NCI-H2107 (cell line): ENCODE data around the gene GTSE1.

Experiments used
- DNase-seq: peaks from one replicate; lab custom pipeline; 2025; lab: John Stamatoyannopoulos, UW

The GTSE1 gene

DNA sequence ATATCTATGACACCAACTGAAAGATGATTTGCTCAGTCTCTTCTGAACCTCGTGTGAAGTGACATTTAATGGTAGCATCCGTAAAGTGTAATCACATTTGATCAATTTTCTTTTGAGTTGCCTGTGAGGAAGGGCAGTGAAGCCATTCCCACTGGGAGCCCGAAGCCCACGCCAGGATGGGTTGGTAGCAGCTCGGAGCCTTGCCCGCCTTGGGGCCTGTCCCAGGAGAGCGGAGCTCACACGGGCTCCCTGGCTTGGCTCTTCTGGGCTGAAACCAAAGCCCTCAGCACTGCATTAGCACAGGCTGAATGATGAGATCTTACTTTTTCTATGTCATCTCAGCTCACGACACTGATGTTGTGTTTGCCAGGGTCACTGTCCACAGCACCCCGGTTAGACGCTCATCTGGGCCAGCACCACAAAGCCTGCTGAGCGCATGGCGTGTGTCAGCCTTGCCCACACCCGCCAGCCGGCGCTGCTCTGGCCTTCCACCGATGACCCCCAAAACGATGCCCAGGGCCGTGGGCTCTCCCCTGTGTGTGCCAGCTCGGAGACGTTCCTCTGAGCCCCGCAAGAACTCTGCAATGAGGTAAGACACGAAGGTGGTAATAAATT, 29.5 kb downstream of the GTSE1 start:
- no peak for DNase-seq

DNA sequence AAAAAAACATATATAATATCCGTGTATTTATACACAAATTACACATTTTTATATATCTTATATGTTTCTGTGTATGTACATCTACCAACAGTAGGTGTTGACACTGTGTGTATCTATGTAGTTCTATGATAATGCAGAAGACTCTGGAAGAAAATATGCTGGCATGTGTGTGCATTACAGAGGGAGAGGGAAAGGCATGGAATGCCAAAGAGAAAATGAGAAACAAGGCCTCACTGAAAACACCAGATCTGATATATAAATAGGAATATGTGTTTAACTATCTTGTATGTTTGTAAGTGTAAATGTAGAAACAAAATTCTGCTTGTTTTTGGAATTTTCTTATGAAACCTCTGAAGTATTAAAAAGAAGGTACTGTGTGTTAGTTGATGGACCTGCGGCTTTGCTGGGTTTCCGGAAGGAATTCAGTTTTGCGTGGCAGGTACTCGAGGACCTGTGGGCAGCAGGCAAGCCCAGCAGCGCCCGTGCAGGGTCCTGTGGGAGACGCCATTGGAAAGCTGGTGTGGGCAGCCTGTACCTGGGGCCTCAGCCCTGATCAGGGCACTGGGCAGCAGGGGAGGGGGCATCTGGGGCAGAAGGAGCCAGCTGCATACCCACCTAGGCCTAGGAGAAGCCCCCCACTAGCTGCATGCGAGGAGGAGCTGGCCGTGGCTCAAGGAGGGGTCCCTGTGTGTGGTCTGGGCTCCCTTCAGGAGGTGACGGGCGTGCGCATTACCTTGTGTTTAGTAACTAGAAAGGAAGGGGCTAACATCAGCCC, 31.2 kb downstream of the GTSE1 start:
- no peak for DNase-seq

DNA sequence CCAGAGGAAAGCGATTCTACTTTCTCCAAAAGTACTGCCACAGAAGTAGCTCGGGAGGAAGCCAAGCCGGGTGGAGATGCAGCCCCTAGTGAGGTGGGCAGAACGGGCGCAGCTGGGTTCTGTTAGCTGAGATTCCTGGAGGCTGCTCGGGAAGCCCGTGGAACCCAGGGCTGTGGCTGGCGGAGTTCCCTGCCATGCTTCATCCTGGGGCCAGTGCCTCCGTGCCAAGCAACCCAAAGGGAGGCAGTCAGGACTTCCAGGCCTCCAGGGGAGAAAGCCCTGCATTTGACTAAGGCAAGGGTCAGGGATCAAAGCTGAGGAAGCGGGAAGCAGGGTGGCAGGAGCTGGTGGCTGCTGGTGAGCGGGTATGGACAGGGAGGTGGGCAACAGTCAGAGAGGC, 32.1 kb downstream of the GTSE1 start:
- DNase-seq: no peak

GRCh38 chr22:46329616-46330015, 32.9 kb downstream of the GTSE1 start:
- no peak for DNase-seq

GRCh38 chr22:46330426-46330825, 33.8 kb downstream of the GTSE1 start:
- DNase-seq: no peak

GRCh38 chr22:46331496-46331895, 34.8 kb downstream of the GTSE1 start:
- no peak for DNase-seq

GRCh38 chr22:46335201-46336118, 38.8 kb downstream of the GTSE1 start, which contains the start of gene TRMU:
Gene TRMU, plus strand, starts transcription at chr22:46335714. Its CDS starts 51 bp downstream, at chr22:46335765.
- peak; percentile 40 for DNase-seq

DNA sequence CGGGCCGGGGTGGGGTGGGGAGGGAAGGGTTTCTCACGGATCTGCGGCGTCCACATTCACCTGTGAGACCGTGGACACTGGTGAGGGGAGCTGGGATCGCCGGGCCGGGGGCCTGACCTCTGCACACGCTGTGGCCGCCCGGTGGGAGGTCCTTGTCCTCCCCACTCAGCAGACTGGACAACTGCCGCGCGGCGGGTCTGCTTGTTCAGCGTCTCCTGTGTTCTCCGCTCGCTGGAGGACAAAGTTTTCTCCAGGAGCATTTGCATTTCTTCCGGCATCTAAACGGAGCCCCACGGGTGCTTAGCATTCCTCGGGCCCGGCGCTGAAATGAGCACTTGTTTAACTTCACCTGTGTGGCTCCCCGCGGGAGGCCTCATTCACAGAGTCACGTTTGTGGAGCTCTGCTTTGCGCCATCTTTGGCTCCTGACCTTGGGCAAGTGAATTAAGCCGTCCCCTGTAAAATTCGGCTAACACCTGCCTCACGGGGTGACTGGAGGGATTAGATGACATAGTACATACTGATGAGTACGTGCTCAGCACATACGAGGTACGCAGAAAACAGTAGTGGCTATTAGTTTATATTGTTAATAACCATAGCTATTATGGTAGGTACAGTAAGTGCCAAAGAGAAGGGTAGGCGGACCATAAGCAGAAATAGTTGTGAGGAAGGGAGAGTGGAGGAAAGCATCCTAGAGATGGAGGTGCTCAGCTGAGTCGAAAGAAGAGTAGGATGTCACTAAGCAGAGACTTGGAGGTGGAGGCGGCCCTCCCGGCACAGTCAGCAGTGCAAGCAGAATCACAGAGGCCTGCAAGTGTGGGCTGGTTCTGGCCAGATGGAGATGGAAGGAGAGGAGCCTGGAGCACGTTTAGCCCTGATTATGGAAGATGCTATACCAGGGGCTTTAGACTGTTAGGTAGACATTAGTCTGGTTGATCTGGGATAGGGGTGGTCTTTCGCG, 39.7 kb downstream of the GTSE1 start:
- DNase-seq: no peak

- no peak for DNase-seq
These were observed 41.2 kb downstream of the GTSE1 start for GRCh38 chr22:46337870-46338269.

GRCh38 chr22:46338636-46339035, 42.0 kb downstream of the GTSE1 start:
- DNase-seq: no peak

DNA sequence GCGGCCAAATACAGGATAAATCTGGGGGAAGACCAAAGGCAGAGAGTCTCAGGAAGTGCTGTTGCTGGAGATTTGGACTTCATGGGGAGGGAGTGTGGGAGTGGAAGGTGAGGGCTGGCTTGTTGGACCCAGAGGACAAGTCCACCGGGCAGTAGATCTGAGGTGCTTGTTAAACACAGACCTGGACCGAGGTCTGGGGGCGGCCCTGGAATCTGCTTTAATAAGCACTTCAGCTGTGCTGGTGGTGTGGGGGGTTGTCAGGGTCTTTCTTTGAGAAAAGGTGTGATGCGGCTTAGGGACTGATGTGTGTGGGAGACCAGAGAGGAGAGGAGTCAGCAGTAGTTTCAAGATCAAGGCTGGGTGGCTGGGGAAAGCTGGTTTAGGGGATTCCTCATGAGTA, 43.3 kb downstream of the GTSE1 start:
- no peak for DNase-seq

DNA sequence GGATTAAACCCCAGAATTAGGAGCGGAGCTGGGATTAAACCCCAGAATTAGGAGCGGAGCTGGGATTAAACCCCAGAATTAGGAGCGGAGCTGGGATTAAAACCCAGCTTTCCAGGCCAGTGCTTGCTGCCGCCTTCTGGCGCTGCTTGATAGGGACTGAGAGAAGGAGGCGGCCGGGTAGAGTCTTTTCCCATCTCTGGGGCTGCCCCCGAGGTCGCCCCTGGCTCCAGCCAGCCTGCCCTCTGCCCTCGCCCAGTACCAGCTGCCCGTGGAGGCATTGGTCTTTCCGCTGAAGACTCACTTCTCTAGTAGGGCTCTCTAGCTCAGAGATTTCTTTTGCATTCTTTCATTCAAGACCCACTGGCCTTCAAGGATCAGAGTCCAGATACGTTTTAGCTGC, 44.0 kb downstream of the GTSE1 start:
- no peak for DNase-seq

DNA sequence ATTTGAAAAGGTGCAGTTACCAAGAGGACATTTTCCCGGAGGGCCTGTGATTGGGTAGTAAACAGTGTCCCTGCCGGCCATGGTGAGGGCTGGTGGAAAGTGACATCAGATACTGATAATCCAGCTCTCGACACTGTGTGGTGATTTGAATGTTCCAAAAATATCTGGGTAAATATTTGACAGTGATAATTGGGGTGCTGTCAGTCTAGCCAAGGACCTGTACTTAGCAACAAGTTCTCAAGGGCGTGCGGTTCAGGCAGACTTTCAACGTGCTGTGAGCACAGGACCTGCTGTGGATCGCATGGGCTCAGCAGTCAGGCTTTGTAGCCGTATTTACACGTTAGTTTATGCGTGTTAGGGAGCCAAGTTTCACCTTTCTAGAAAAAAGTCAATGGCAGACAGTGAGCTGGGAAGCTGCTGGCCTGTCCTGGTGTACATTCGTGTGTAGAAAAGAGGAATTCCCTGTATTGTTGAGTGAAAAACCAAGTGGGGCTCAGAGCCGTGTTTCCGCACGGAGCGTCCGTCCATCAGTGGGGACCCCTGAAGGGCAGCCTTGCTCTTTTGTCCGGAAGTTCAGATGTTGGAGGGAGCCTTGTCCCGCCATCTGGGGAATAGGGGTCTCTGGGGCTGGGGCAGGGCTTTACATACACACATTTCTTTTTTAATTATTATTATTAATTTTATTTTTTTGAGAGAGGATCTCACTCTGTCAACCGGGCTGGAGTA, 50.2 kb downstream of the GTSE1 start:
- DNase-seq: no peak

- DNase-seq: no peak
These were observed 51.0 kb downstream of the GTSE1 start for GRCh38 chr22:46347646-46348045.

DNA sequence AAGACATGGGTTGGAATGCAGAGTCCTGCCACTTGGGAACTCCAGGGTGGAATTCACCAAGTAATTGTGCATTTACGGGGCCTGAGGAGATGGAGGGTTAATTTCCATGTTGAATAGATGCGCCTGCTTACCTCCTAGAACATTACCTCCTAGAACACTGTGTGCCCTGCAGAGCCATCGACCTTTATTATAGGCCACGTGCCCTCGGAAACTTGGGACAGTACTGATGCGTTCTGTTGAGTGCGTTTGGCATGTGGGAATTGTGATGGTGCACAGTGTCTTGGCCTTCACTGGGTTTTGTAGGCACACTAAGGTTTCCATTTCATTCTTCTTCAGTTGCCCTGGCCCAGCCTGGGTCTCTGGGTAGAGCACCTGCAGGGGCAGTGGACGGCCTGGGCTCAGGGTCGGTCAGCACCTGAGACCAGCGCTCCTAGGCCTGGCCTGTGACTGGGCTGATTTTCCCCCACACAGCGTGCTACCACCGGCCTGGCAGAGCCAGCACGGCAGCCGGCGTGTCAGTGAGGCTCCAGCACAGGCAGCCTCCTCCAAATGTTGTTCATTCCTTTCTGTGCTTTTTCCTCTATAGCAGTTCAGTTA, 51.5 kb downstream of the GTSE1 start:
- no peak for DNase-seq

GRCh38 chr22:46349238-46349637, 52.6 kb downstream of the GTSE1 start:
- no peak for DNase-seq

- no peak for DNase-seq
These were observed 53.0 kb downstream of the GTSE1 start for GRCh38 chr22:46349681-46350080.

DNA sequence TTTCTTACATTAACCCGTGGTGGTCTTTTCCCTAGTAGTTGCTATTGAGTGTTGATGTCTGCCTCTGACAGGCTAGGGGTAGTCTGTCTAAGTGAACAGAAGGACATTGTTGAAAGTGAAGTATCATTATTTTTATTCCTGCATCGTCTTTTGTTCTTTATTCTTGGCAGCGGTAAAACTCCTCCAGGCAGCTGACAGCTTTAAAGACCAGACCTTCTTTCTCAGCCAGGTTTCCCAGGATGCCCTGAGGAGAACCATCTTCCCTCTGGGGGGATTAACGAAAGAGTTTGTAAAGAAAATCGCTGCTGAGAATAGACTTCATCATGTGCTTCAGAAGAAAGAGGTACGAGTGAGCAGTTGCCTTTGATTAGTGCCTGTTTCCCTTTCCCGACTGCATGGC, 53.5 kb downstream of the GTSE1 start:
- DNase-seq: no peak

GRCh38 chr22:46350646-46351045, 54.0 kb downstream of the GTSE1 start:
- DNase-seq: no peak

GRCh38 chr22:46351131-46351735, 54.6 kb downstream of the GTSE1 start:
- no peak for DNase-seq
